HEK293 (cell line): ENCODE results near the gene ATP23.

Experiments used
- CTCF ChIA-PET: fragments of 350-600 bp; formaldehyde crosslinking; extraction: SDS; loops from one replicate; lab custom pipeline; 2021; ENCODE audit warnings: antibody characterized with exemption; lab: Yijun Ruan, JAX
- POLR2A ChIA-PET: fragments of 300-600 bp; formaldehyde crosslinking; extraction: SDS; loops from one replicate; lab custom pipeline; 2020; ENCODE audit warnings: antibody characterized with exemption, inconsistent platforms; lab: Yijun Ruan, JAX
- H3K27ac ChIP-seq: fragments of 200-500 bp; sonication (Bioruptor generic); 2 replicates; pipeline ENCODE4 v1.5.1; 2014; ENCODE audit warnings: low read depth, low read length, control low read depth, inconsistent platforms; ENCODE audit errors: extremely low read depth
- H3K36me3 ChIP-seq, 2 experiments: fragments of 200-500 bp in 1 of 2; sonication (Bioruptor generic) in 1 of 2; 1 replicate in 1 of 2; 2 replicates in 1 of 2; pipeline ENCODE4 v1.5.1; 2014 to 2017; ENCODE audit warnings: inconsistent platforms in 2 of 2, low read length in 2 of 2; ENCODE audit not compliant: control insufficient read depth in 2 of 2, insufficient read depth in 1 of 2
- H3K4me1 ChIP-seq: fragments of 200-500 bp; sonication (Bioruptor generic); 2 replicates; pipeline ENCODE4 v1.5.1; 2014; ENCODE audit warnings: mild to moderate bottlenecking, low read length, inconsistent platforms; ENCODE audit not compliant: control insufficient read depth, insufficient read depth
- H3K4me3 ChIP-seq: 2 replicates; pipeline ENCODE4 v1.5.1; 2011; ENCODE audit warnings: low read depth, mild to moderate bottlenecking, control low read depth, low read length, moderate library complexity
- H3K9me3 ChIP-seq: fragments of 200-500 bp; sonication (Bioruptor generic); 2 replicates; pipeline ENCODE4 v1.5.1; 2014; ENCODE audit warnings: low read depth, low read length, inconsistent platforms; ENCODE audit not compliant: control insufficient read depth, insufficient read depth
- BCL11A ChIP-seq: fragments of 450-650 bp; formaldehyde crosslinking; IDR thresholded peaks from 2 replicates; pipeline ENCODE4 v1.5.1; 2016; ENCODE audit warnings: low read depth, missing biosample characterization, missing genetic modification characterization
- KLF9 ChIP-seq: fragments of 450-650 bp; formaldehyde crosslinking; IDR thresholded peaks from 2 replicates; pipeline ENCODE4 v1.5.1; 2016; ENCODE audit warnings: missing biosample characterization, missing genetic modification characterization, low read depth
- ZBTB21 ChIP-seq: fragments of 450-650 bp; formaldehyde crosslinking; IDR thresholded peaks from 2 replicates; pipeline ENCODE4 v1.5.1; 2017; ENCODE audit warnings: missing biosample characterization, missing genetic modification characterization
- ZBTB48 ChIP-seq: fragments of 450-650 bp; formaldehyde crosslinking; IDR thresholded peaks from 2 replicates; pipeline ENCODE4 v1.5.1; 2016; ENCODE audit warnings: missing biosample characterization, missing genetic modification characterization
- ZFP3 ChIP-seq: fragments of 450-650 bp; formaldehyde crosslinking; IDR thresholded peaks from 2 replicates; pipeline ENCODE4 v1.5.1; 2016; ENCODE audit warnings: low read depth, missing biosample characterization, missing genetic modification characterization
- ZNF121 ChIP-seq: fragments of 450-650 bp; formaldehyde crosslinking; IDR thresholded peaks from 2 replicates; pipeline ENCODE4 v1.5.1; 2016; ENCODE audit warnings: missing biosample characterization, missing genetic modification characterization
- ZNF211 ChIP-seq: fragments of 450-650 bp; formaldehyde crosslinking; IDR thresholded peaks from 2 replicates; pipeline ENCODE4 v1.5.1; 2016; ENCODE audit warnings: low read depth, missing biosample characterization, missing genetic modification characterization
- ZNF571 ChIP-seq: fragments of 450-650 bp; formaldehyde crosslinking; IDR thresholded peaks from 2 replicates; pipeline ENCODE4 v1.5.0; 2017; ENCODE audit warnings: missing biosample characterization, missing genetic modification characterization
- ZNF596 ChIP-seq: fragments of 450-650 bp; IDR thresholded peaks from 2 replicates; pipeline ENCODE4 v1.5.0; 2018; ENCODE audit warnings: missing biosample characterization, mild to moderate bottlenecking, missing genetic modification characterization, moderate library complexity
- ZNF670 ChIP-seq: fragments of 450-650 bp; formaldehyde crosslinking; IDR thresholded peaks from 2 replicates; pipeline ENCODE4 v1.5.1; 2016; ENCODE audit warnings: missing biosample characterization, missing genetic modification characterization, low read depth
- ZNF747 ChIP-seq: fragments of 450-650 bp; formaldehyde crosslinking; IDR thresholded peaks from 2 replicates; pipeline ENCODE4 v1.5.1; 2016; ENCODE audit warnings: missing biosample characterization, missing genetic modification characterization
- ZXDB ChIP-seq: fragments of 450-650 bp; formaldehyde crosslinking; IDR thresholded peaks from 2 replicates; pipeline ENCODE4 v1.5.1; 2016; ENCODE audit warnings: missing biosample characterization, missing genetic modification characterization
- TF ChIP-seq, protein P1 (sequence below): fragments of 450-650 bp; formaldehyde crosslinking; IDR thresholded peaks from 2 replicates; pipeline ENCODE4 v1.5.1; 2016; ENCODE audit warnings: missing biosample characterization, missing genetic modification characterization
- TF ChIP-seq, protein P2 (sequence below): fragments of 450-650 bp; formaldehyde crosslinking; IDR thresholded peaks from 2 replicates; pipeline ENCODE4; 2016; ENCODE audit warnings: missing biosample characterization, missing genetic modification characterization
- TF ChIP-seq, protein P3 (sequence below): fragments of 450-650 bp; formaldehyde crosslinking; IDR thresholded peaks from 2 replicates; pipeline ENCODE4 v1.5.1; 2017; ENCODE audit warnings: missing biosample characterization, missing genetic modification characterization
- TF ChIP-seq, protein P4 (sequence below): fragments of 450-650 bp; formaldehyde crosslinking; IDR thresholded peaks from 2 replicates; pipeline ENCODE4 v1.5.1; 2016; ENCODE audit warnings: missing biosample characterization, missing genetic modification characterization
- TF ChIP-seq, protein P5 (sequence below): fragments of 450-650 bp; IDR thresholded peaks from 2 replicates; pipeline ENCODE4 v1.5.1; 2018; ENCODE audit warnings: missing biosample characterization, missing genetic modification characterization

Gene ATP23

DNA sequence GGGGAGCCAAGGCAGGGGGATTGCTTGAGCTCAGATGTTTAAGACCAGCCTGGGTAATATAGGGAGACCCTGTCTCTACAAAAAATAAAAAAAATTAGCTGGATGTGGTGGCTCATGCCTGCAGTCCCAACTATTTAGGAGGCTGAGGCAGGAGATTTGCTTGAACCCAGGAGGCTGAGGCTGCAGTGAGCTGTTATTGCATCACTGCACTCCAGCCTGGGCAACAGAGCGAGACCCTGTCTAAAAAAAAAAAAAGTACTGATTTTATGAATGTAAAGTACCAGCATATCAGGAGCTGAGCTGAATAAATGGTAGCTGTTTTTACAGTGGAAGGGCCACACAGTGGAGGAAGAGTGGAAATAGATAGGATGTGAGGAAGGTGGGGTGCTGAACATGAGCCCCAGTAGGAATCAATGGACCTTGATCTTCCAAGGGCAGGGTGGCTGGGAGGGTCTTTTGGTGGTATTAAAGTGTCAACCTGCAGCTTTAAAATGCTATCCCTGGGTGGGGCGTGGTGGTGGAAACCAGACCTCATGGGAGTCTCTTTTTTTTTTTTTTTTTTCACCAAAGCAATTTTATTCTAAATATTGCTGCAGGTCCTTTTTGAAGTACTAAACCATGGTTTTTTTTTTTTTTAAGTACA, 2.2 kb downstream of the ATP23 start:
- CTCF ChIA-PET: interaction anchor here (0.6 kb wide), 1 partner anchor 23 kb away, joined by 4 read pairs; no protein-coding TSS in a partner anchor

DNA sequence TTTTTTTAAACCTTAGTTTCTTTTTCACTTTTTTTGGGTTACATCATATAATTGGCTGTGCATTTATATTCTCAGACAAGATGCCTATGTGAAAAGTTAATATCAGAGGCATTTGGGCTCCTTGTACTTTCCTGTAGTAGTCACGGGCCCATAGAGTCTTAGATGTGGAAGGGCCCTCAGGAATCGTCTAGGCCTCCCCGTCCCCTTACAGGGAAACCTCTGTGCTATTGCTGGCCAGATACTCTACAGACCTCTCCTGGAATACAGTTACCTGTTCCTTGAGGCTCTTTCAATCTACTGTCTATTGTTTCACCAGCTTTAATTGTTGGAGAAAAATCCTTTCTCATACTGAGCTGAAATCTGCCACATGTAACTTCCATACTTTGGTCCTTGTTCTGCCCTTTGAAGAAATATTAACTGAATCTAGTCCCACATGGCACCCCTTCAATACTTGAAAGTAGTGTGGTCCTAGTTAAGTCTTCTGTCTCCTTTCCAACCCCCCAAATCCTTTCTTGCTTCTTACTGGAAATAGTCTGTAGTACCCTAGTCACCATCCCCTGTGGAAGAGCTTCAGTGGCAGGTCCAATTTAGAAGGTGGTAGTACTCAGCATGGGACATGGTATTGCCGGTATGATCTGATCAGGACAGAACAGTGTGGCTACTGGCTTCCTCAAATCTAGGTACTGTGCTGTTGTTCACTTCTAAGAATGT, 3.1 kb downstream of the ATP23 start:
- ChIA-PET CTCF (interaction anchor here (0.5 to 0.9 kb wide), 2 partner anchors 38 to 140 kb away, joined by 3 read pairs; no protein-coding TSS in a partner anchor), POLR2A (interaction anchor here (1.1 kb wide), 1 partner anchor 8 kb away, joined by 3 read pairs; no protein-coding TSS in a partner anchor)
- Histone ChIP-seq H3K27ac (no peak overlapping the region), H3K4me1 (no peaks in the 10 kb centered on the region), H3K4me3 (no peak overlapping the region), H3K9me3 (no peaks in the 10 kb centered on the region), H3K36me3 (peaks cover 0 to 3% of the 10 kb centered on the region in 2 experiments; a peak in 1 of 3 replicates)
- TF ChIP-seq, protein P1, sequence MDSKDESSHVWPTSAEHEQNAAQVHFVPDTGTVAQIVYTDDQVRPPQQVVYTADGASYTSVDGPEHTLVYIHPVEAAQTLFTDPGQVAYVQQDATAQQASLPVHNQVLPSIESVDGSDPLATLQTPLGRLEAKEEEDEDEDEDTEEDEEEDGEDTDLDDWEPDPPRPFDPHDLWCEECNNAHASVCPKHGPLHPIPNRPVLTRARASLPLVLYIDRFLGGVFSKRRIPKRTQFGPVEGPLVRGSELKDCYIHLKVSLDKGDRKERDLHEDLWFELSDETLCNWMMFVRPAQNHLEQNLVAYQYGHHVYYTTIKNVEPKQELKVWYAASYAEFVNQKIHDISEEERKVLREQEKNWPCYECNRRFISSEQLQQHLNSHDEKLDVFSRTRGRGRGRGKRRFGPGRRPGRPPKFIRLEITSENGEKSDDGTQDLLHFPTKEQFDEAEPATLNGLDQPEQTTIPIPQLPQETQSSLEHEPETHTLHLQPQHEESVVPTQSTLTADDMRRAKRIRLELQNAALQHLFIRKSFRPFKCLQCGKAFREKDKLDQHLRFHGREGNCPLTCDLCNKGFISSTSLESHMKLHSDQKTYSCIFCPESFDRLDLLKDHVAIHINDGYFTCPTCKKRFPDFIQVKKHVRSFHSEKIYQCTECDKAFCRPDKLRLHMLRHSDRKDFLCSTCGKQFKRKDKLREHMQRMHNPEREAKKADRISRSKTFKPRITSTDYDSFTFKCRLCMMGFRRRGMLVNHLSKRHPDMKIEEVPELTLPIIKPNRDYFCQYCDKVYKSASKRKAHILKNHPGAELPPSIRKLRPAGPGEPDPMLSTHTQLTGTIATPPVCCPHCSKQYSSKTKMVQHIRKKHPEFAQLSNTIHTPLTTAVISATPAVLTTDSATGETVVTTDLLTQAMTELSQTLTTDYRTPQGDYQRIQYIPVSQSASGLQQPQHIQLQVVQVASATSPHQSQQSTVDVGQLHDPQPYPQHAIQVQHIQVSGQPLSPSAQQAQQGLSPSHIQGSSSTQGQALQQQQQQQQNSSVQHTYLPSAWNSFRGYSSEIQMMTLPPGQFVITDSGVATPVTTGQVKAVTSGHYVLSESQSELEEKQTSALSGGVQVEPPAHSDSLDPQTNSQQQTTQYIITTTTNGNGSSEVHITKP (tag by site-specific recombination): peak; percentile 37
- TF ChIP-seq ZBTB48 (tag by site-specific recombination) (no peak), ZNF596 (tag by site-specific recombination) (no peak), ZBTB21 (tag by site-specific recombination) (no peak), ZNF747 (no peak), ZXDB (no peak), ZFP3 (tag by site-specific recombination) (no peak)
- TF ChIP-seq, protein P2, sequence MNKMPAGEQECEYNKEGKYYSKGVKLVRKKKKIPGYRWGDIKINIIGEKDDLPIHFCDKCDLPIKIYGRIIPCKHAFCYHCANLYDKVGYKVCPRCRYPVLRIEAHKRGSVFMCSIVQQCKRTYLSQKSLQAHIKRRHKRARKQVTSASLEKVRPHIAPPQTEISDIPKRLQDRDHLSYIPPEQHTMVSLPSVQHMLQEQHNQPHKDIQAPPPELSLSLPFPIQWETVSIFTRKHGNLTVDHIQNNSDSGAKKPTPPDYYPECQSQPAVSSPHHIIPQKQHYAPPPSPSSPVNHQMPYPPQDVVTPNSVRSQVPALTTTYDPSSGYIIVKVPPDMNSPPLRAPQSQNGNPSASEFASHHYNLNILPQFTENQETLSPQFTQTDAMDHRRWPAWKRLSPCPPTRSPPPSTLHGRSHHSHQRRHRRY (tag by site-specific recombination): no peak

More for the DNA sequence above, 2.2 kb downstream of the ATP23 start:
- TF ChIP-seq ZNF670 (no peak), ZNF121 (tag by site-specific recombination) (peak; percentile 75)
- TF ChIP-seq, all 188 proteins: peak for 1
- H3K4me1 ChIP-seq: no peaks in the 10 kb centered on the region
- H3K36me3 ChIP-seq: peaks cover 0 to 3% of the 10 kb centered on the region in 2 experiments; a peak in 1 of 3 replicates
- POLR2A ChIA-PET: interaction anchor here (1.4 kb wide), 1 partner anchor 99 kb away, joined by 4 read pairs; no protein-coding TSS in a partner anchor
- no peaks in the 10 kb centered on the region for H3K9me3 ChIP-seq
- no peak overlapping the region for H3K27ac ChIP-seq
- H3K4me3 ChIP-seq: no peak overlapping the region

DNA sequence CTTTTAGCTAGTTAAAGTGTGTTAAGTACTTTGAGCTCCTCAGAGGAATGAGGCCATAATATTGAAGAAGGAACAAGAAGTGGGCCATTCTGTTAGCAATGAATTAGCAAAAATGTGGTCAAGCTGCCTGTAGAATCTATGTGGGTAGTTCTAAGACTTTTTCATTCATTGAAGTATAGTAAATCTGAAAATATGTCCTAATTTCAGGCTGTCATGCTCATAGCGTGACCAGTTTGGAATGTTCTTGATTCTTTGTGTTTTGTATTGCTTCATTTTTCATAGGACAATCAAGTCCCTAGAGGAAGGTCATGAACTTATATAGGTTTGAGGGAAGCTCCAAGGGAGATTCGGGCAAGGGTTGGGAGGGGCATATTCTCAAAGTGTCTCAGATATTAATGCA, 11.4 kb downstream of the ATP23 start:
- H3K9me3 ChIP-seq: no peaks in the 10 kb centered on the region
- H3K4me3 ChIP-seq: no peak overlapping the region
- no peaks in the 10 kb centered on the region for H3K4me1 ChIP-seq
- ChIA-PET POLR2A (interaction anchor here (1.6 kb wide), 1 partner anchor 12 kb away, joined by 4 read pairs; the partner anchor contains the start of gene ATP23), CTCF (interaction anchor here (1.5 kb wide), 1 partner anchor 1161 kb away, joined by 3 read pairs; no protein-coding TSS in a partner anchor)
- peaks cover 0 to 36% of the 10 kb centered on the region in 2 experiments; a peak in 2 of 3 replicates for H3K36me3 ChIP-seq
- TF ChIP-seq ZNF211 (no peak), BCL11A (tag by site-specific recombination) (no peak), ZNF571 (tag by site-specific recombination) (no peak), KLF9 (tag by site-specific recombination) (no peak)
- TF ChIP-seq, protein P3, sequence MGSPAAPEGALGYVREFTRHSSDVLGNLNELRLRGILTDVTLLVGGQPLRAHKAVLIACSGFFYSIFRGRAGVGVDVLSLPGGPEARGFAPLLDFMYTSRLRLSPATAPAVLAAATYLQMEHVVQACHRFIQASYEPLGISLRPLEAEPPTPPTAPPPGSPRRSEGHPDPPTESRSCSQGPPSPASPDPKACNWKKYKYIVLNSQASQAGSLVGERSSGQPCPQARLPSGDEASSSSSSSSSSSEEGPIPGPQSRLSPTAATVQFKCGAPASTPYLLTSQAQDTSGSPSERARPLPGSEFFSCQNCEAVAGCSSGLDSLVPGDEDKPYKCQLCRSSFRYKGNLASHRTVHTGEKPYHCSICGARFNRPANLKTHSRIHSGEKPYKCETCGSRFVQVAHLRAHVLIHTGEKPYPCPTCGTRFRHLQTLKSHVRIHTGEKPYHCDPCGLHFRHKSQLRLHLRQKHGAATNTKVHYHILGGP (tag by site-specific recombination): no peak
- TF ChIP-seq, protein P4, sequence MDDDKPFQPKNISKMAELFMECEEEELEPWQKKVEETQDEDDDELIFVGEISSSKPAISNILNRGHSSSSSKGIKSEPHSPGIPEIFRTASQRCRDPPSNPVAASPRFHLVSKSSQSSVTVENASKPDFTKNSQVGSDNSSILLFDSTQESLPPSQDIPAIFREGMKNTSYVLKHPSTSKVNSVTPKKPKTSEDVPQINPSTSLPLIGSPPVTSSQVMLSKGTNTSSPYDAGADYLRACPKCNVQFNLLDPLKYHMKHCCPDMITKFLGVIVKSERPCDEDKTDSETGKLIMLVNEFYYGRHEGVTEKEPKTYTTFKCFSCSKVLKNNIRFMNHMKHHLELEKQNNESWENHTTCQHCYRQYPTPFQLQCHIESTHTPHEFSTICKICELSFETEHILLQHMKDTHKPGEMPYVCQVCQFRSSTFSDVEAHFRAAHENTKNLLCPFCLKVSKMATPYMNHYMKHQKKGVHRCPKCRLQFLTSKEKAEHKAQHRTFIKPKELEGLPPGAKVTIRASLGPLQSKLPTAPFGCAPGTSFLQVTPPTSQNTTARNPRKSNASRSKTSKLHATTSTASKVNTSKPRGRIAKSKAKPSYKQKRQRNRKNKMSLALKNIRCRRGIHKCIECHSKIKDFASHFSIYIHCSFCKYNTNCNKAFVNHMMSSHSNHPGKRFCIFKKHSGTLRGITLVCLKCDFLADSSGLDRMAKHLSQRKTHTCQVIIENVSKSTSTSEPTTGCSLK: no peak
- TF ChIP-seq, protein P5, sequence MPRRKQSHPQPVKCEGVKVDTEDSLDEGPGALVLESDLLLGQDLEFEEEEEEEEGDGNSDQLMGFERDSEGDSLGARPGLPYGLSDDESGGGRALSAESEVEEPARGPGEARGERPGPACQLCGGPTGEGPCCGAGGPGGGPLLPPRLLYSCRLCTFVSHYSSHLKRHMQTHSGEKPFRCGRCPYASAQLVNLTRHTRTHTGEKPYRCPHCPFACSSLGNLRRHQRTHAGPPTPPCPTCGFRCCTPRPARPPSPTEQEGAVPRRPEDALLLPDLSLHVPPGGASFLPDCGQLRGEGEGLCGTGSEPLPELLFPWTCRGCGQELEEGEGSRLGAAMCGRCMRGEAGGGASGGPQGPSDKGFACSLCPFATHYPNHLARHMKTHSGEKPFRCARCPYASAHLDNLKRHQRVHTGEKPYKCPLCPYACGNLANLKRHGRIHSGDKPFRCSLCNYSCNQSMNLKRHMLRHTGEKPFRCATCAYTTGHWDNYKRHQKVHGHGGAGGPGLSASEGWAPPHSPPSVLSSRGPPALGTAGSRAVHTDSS (tag by site-specific recombination): no peak
- H3K27ac ChIP-seq: no peak overlapping the region
